OCI-LY1 (cell line): ENCODE measurements around the gene TMEM131.

Source experiments
- CTCF ChIP-seq: fragments of 200-600 bp; sonication (generic), shearing (Covaris generic); IDR thresholded peaks from 2 replicates; pipeline ENCODE4 v1.5.1; 2017; ENCODE audit warnings: mild to moderate bottlenecking, antibody characterized with exemption, low read length, moderate library complexity, mixed read lengths
- EZH2 ChIP-seq: fragments of 200-600 bp; sonication (generic), shearing (Covaris generic); IDR thresholded peaks from 2 replicates; pipeline ENCODE4 v1.8.0; 2017; ENCODE audit warnings: borderline replicate concordance, mixed run types, mild to moderate bottlenecking, antibody characterized with exemption, low read length, moderate library complexity, mixed read lengths

- TF ChIP-seq CTCF: no peak
- TF ChIP-seq EZH2: no peak
These were observed 9.8 kb downstream of the TMEM131 start for GRCh38 chr2:97985998-97986397.
